IPS-NIHi7 (cell line): ENCODE data around the gene ITPKA.
"Not testable (repeated sequence)": the region's sequence is repeated elsewhere in the genome, so short reads cannot be mapped to it uniquely, and the experiment has no call there.

Experiments
- DNase-seq: peaks from one replicate; pipeline ENCODE4 v3.0.0; 2012; ENCODE audit warnings: mixed read lengths; ENCODE audit errors: extremely low spot score

Gene ITPKA

GRCh38 chr15:41493205-41493901 lies at the start of gene ITPKA:
TSS of gene ITPKA (plus strand) at chr15:41493874. CDS start at chr15:41493928, 54 bp downstream.
- peak; percentile 85 for DNase-seq

DNA sequence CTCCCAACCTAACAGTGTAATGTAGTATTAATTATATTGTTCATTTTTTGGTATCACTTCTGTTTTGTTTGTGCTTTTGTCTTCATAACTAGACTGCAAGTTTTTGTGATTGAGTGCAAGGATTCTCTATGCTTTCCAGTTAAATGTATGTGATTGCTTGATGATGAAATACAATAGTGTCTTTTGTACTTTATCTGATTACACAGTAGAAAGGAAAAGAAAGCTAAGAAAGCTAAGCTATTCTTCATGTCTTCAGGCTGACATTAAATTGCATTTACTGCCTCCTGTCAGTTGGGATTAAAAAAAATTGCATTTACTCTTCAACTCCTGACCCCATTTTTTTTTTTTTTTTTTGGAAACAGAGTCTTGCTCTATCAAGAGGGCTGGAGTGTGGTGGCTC lies 48.3 kb upstream of the ITPKA start:
- DNase-seq = no peak

DNA sequence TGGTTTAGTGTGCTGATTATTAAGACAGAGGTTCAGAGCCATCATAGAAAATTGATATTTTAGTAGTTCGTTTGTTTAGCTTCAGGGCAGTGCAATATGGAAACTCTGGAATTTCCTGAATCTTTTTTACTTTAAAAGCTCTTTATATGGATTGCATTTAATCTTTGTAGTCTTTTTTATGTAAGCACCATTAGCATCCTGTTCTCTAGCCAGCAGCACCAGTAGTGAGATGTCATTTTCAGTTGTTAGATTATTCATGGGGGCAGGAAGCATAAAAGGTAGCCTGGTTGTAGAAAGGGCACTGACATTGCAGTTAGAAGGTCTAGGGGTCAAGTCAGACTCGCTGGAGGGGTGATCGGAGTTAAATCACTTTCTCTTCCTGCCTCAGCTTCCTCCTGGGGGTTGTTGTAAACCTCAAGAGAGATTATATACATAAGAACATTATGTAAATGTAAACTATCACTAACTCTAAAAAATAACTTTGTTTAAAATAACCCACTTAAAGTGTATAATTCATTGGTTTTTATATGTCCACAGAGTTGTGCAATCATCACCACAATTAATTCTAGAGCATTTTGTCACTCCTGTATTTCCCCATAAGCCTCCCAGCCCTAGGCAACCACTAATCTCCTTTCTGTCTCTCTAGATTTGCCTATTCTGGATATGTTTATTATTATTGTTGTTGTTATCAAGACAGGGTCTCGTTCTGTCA lies 31.4 kb upstream of the ITPKA start:
- no peak for DNase-seq

DNA sequence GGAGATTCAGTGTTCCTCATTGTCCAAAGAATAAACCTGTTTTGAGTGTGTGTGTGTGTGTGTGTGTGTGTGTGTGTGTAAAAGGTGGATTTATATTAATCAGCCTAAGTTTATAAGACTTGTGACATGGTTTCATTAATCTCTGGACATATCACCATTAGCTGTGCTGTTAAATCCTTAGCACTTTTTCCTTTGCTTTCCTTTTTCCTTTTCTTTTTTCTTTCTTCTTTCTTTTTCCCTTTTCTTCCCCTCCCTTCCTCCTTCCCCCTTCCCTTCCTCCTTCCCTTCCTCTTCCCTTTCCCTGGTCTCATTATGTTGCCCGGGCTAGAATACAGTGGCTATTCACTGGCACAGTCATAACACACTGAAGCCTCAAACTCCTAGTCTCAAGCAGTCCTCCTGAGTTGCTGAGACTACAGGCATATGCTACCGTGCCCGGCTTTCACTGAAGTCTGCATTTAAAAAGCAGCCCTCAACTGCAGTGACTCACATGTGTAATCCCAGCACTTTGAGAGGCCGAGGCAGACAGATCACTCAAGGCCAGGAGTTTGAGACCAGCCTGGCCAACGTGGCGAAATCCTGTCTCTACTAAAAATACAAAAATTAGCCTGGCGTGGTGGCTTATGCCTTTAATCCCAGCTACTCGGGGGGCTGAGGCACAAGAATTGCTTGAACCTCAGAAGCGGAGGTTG lies 28.6 kb upstream of the ITPKA start:
- DNase-seq = no peak

- peak; percentile 56 for DNase-seq
These were observed 27.8 kb upstream of the ITPKA start for GRCh38 chr15:41465822-41466421.

- DNase-seq = no peak
These were observed 27.0 kb upstream of the ITPKA start for GRCh38 chr15:41466711-41467110.

GRCh38 chr15:41469644-41470043 lies 24.0 kb upstream of the ITPKA start:
- not testable (repeated sequence) for DNase-seq

GRCh38 chr15:41473418-41473817 lies 20.3 kb upstream of the ITPKA start:
- no peak for DNase-seq

DNA sequence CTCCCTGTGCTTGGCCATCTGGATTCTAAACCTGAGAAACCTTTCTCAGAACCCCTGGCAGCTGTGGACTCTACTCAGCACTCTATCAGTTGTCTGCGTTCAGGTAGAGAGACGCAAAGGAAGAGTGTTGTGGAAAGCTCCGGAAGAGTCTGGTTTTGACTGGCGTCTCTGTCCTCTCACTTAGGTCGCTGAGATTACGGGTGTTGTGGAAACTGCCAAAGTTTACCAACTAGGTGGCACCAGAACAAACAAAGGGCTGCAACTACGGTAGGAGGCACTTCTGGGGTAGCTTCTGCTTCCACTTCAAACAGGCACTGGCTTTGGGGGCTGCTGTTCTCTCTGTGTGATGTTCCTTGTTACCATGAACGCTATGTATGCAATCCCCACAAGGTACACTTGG lies 19.2 kb upstream of the ITPKA start:
- no peak for DNase-seq

DNA sequence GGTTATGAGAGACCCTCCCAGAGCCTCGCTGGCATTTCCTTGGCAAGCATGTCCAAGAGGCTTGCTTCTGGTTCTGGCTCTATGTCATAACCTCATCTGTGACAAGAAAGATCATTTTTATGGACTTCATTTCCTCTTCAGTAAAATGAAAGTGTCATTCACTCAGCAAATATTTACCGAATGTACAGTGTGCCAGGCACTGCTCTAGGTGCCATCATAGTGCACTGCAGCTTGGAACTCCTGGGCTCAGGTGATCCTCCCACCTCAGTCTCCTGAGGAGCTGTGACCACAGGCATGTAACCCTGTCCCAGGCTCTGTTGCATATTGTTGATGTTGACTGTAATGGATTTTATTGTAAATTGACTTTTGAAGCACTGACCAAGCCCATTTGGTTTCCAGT lies 18.7 kb upstream of the ITPKA start:
- no peak for DNase-seq

DNA sequence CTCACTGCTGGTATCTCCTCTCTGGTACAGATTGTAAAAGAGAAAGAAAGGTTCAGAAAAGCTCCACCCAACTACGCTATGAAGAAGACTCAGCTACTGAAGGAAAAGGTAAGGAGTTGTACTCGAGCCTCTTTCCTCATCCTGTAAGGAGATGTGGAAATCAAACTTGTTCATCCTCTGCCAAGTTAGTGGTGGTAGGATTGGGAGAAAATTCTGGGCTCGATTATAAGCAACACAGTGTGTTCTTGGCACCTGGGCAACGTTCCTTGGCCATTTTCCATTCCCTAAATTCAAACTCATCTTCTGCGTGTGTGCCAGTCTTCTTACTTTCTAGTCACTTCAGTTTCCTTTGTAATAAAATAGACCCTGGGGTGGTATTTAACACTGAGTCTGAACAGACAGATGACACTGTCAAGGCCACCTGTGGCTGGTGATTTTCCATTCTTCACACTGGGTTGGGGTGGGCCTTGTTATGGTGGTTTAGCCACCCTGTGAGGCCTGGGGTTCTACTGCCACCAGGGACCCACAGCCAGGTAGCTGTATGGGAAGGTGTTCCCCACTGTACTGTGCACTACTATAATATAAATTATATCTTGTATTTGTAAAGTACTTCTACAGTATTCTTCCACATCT lies 17.1 kb upstream of the ITPKA start:
- DNase-seq = no peak

DNA sequence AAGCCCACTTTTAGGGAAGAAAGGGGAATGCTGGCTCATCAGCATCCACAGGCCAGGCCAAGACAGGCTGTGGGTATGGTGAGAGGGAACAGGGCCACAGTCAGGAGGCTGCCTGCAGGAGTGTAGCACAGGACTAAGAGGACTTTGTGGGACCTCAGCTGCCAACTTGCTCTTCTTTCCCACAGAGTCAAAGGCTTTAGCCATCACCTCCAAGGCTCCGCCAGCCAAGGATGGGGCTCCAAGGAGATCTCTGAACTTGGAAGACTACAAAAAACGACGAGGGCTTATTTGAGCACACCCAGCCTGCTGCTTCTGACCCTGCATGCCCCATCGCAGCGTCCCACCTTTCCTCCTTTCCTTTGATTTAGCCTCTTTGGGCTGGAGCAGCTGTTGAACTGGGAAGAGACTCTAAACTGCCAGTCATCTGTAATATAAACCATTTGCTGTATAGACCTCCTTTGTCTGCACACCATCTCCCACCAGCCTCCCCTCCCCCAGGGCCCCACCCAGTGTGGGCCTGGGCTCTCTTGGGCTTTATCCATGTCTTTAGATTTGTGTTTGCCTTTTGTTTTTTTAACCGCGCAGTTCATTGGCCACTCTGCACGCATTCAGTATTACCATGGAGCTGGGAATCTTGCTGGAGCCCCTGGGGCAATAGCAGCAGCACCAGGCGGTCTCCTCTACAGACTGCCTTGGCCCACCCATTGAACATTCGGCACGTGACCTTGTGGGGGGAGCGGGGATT lies 13.1 kb upstream of the ITPKA start:
- no peak for DNase-seq

DNA sequence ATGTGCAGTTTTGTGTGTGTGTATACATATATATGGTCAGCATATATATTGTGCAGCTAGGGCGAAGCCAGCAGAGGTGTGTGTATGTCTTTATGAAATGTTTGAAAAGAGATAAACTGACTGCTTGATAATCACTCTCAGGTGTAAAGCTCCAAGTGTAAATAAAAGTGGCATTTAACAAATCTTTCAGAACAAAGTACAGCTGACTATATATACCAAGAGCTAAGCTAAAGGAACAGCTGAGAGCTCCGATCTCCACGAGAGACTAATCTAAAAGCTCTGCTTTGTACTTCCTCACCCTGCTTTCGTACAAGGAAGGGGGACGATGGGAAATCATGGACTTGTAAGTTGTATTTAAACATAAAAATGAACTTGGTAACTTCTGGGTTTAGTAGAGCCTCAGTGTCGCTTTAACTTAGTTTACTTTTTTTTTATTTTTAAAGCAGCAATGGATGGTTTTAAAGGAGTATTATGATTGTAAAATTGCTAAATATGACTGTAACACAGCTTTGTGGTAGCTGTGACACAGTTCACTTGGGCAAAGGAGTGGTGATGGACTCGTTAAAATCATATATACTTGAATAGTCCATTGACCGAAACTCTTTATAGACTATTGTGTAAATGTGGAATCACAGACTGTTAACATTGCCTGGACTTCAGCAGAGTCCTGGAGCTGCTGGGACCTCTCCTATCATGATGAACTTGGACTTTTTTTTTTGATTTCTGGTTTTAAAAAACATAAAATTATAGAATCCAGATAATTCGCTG lies 11.4 kb upstream of the ITPKA start:
- no peak for DNase-seq

DNA sequence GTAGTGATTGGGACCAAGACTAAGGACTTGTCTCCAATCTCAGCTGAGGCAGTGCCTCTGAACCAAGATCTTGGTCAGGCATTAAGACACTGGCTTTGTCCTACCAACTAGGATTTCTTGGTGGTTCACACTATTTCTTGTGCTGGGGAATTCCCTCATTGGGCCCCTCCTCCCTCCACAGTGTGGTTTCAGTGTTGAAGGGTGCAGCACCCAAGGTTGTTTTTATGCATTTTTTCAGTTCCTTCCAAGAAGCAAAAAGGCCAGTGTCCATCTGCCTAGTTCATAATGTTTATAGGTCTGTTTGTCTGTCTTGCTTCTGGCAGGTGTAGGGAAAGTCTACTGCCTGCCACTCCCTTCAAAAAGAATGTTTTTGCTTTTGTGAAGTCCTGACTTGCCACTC lies 10.6 kb upstream of the ITPKA start:
- no peak for DNase-seq

- DNase-seq = no peak
These were observed 10.2 kb upstream of the ITPKA start for GRCh38 chr15:41483519-41483918.

- DNase-seq = no peak
These were observed 8.6 kb upstream of the ITPKA start for GRCh38 chr15:41484937-41485625.

GRCh38 chr15:41486286-41486685 lies 7.4 kb upstream of the ITPKA start:
- DNase-seq = no peak

GRCh38 chr15:41487381-41487780 lies 6.3 kb upstream of the ITPKA start:
- no peak for DNase-seq

GRCh38 chr15:41487802-41488201 lies 5.9 kb upstream of the ITPKA start:
- DNase-seq = no peak

DNA sequence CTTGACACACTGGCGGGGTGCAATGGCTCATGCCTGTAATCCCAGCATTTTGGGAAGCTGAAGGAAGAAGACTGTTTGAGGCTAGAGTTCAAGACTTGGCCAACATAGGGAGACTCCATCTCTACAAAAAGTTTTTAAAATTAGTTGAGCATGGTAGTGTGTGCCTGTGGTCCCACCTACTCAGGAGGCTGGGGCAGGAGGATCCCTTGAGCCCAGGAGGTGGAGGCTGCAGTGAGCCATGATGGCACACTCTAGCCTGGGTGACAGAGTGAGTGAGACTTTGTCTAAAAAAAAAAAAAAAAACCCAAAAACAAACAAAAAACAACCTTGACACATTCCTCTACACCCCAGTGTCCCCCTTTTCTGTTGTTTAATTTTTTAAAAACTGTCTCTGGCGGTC lies 4.0 kb upstream of the ITPKA start:
- no peak for DNase-seq
